Islet of Langerhans (tissue), 1 donor: ENCODE data around the gene PRLHR.
"Not testable (repeated sequence)": the region's sequence is repeated elsewhere in the genome, so short reads cannot be mapped to it uniquely, and the experiment has no call there.

ENCODE experiments used
- FAIRE-seq: peaks from one replicate; lab custom pipeline; 2011; peaks lifted over from hg19 to GRCh38; lab: Jason Lieb, UNC

The PRLHR gene

GRCh38 chr10:118595598-118596425 is at the start of gene PRLHR:
Gene PRLHR, minus strand, starts transcription at chr10:118595648. Its CDS starts 404 bp downstream, at chr10:118595244.
- no peak for FAIRE-seq

- FAIRE-seq, result no peak
Observed at GRCh38 chr10:118642228-118642627, 46.8 kb upstream of the PRLHR start.

- no peak for FAIRE-seq
Observed at GRCh38 chr10:118638680-118639079, 43.2 kb upstream of the PRLHR start.

DNA sequence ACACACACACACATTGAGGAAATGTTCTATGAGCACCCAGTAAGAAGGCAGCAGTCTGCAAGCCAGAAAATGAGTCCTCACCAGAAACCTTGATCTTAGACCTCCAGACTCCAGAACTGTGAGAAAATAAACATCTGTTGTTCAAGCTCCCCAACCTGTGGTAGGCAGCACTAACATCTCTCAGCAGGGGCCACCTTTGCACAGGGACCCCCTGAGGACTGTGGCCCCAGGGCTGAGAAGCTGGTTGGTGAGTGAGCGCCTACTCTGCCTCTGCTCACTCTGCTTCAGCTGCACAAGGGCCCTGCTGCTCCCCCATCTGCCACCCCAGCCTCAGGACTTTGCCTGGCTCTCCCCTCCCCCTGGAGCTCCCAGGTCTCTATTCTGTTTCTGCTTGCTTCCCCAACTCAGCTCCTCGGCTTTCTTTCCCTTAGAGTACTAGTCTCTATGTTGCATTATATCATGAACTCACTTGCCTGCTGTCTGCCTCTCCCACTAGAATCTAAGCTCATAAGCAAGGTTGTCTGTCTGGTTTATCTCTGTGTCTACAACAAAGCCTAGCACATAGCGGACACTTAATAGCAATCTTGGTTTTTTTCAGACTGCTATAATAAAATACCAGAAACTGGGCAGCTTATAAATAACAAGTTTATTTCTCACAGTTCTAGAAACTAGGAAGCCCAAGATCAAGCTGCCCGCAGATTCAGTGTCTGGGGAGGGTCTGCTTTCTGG is 40.4 kb upstream of the PRLHR start:
- FAIRE-seq, result no peak

- FAIRE-seq, result no peak
Observed at GRCh38 chr10:118633786-118634185, 38.3 kb upstream of the PRLHR start.

DNA sequence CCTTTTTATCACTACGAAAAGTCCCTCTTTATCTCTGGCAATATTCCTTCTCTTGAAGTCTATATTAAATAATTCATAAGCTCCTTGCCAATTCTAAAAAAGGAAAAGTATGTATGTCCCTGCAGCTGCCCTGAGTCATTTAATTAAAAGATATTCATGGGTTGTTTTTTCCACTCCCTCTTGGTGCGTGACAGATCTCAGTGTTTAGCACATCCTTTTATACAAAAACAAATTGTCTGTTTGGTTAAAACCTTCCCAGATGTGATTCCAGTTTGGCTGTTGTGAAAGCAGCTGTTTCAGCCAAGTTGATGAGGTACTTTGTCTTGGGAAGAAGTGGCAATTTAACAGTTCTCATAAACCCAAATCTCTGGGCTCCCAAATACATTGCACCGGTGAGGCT is 33.8 kb upstream of the PRLHR start:
- FAIRE-seq, result no peak

DNA sequence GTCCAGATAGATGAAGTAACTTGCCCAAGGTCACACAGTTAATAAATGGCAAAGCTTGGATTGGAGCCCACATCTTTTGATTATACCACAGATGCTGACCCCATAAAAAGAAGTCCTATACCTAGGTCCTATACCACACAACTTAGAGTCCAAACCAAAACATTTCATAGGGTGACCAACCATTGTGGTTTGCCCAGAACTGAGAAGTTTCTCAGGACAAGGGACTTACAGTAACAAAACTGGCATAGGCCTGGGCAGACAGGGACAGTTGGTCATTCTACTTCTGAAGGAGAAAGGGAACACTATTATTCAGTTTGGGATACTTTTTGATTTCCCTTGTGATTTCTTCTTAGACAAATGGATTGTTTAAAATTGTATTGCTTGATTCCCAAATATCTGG is 32.9 kb upstream of the PRLHR start:
- FAIRE-seq, result no peak

- no peak for FAIRE-seq
Observed at GRCh38 chr10:118626953-118627352, 31.5 kb upstream of the PRLHR start.

GRCh38 chr10:118625504-118625903 is 30.1 kb upstream of the PRLHR start:
- FAIRE-seq, result no peak

GRCh38 chr10:118624747-118625146 is 29.3 kb upstream of the PRLHR start:
- FAIRE-seq, result no peak

DNA sequence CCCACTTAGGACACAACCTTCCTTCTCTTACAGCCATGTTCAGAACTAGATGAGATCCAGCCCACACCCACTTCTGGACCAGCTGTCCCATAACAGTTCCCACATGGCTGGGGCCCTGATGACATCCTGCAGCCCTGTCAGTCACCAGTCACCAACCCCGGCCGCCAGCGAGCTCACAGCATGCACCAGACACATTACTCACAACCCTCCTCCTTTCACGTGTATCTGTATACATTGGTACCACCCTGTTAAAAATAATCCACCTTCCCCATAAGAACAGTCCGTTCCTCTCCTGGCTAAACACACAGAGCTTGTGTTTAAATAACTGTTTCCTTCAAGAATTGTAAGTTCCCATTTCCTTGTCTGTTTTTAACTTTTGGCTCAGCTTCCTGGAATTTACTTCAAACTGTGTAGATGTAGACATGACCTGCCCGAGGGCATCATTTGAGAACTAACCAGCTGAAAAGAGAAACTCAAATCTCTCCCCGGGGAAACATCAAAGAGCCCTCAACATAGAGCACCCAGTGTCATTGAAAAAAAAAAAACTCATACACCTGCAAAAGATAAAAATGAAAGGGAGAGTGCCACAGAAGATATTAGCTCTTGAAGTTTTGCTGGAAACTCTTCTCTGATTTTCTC is 26.0 kb upstream of the PRLHR start:
- FAIRE-seq, result no peak

DNA sequence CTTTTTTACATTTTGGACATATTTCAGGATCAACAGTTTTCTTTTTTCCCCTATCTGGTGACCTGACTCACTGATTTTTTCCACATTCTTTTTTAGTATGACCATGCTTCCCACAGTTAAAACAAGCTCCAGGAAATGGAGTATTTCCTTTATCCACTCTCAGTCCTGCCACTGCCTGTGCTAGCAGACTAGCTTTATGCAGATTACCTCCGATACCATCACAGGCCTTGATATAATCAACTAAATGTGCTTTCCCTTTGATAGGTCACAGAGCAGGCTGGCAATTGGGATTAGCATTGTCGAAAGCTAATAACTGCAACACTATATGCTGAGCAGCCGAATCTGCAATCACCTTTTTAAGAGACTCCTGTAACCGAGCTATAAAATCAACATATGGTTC is 18.4 kb upstream of the PRLHR start:
- not testable (repeated sequence) for FAIRE-seq

DNA sequence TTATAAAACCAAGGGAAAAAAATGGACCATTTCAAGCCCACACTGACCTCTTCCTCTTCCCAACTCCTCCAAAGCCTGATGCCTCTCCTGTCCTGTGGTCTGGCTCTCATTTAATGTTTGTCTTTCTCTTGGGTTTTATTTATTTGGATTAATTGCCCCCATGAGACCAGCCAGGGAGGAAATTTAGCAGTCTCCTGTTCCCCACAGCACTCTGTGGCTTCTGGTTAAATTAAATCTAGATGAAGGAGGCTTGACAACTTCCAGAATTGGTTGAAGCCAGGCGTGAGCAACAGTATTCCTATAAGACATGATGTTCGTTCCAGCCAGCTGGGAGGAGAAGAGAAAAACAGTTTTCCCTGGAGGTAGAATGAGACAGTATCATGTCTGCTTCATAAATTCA is 15.1 kb upstream of the PRLHR start:
- no peak for FAIRE-seq

GRCh38 chr10:118607768-118608354 is 12.4 kb upstream of the PRLHR start:
- FAIRE-seq, result no peak

- FAIRE-seq, result no peak
Observed at GRCh38 chr10:118605694-118606093, 10.2 kb upstream of the PRLHR start.

DNA sequence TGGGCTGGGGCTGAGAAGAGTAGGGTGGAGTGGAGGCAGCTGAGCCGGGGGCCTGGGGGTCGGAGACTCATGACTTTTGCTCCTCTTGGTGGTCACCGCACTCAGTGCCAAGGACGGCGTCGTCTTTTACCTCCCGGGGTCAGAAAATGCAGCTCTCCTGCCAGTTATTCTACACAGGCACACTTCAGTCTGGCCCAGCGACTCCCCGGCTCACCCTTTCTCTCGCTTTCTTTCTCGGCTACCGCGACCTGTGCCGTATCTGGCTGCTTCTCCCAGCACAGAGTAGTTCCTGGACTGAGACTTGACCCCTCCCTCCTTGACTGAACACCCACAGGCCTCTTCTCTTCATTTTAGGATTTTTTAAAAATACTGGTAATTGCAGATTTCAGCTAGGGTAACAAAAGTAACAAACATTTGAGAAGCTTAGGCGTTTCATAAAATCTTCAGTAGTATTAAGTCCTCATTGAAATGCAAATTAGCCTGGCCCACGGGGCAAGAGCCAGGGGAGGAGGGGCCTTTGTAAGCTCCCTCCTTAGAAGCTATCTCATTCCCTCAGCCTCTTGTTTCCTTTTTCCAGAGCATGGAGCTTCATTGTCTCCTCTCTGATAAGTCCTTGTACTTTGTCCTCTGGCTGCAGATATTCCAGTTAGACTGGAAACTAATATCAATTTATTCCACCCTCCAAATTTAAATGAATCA is 1.1 kb upstream of the PRLHR start:
- no peak for FAIRE-seq

- FAIRE-seq, result no peak
Observed at GRCh38 chr10:118595064-118595420, 406 bp downstream of the PRLHR start.

GRCh38 chr10:118594392-118595063 is 920 bp downstream of the PRLHR start:
- no peak for FAIRE-seq

DNA sequence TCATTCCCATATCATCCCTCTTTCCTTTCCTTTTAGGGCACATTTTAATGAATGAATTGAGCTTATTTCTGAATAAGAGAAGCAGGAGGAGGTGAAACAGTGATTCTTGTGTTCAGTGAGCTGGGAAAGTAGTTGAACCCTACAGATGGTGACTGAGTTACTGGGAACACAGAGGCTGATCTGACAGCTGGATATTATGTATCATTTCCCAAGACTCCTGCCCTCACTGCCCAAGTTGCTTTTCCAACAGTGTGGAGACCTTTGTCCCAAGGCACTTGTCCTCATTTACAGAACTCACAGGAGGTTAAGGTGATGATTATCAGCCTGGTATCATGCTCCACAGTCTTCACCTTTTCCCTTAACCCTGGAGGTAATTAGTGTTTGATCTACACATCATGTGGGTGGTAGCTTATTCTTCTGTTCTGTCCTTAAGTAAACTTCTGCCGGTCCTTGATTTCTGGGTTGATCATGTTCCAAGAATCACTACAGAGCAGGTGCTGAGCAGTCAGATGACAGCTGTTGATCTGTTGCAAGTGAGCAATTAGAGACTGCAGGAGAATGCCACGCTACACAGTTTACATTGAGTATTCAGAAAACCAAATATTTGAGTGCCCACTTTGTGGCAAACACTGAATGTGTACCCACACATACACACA is 2.6 kb downstream of the PRLHR start:
- FAIRE-seq, result peak; percentile 78

GRCh38 chr10:118590334-118590733 is 5.1 kb downstream of the PRLHR start:
- no peak for FAIRE-seq
